H1 (cell line): ENCODE results near the gene PLEKHM3. TPM values are rescaled to one million over a fixed set of nuclear protein-coding genes. Genes with fewer than 3 reads are reported as not detected.

Experiments used
- CTCF ChIA-PET: fragments of 300-600 bp; sonication (Branson Sonifier 250); formaldehyde crosslinking; loops from one replicate; lab custom pipeline; 2021; ENCODE audit not compliant: partially characterized antibody; lab: Charles Lee
- POLR2A ChIA-PET: fragments of 300-600 bp; sonication (Branson Sonifier 250); formaldehyde crosslinking; loops from one replicate; lab custom pipeline; 2021; ENCODE audit warnings: inconsistent platforms; ENCODE audit not compliant: partially characterized antibody; lab: Charles Lee
- DNase-seq, 2 experiments: peaks; one replicate each; pipeline versions ENCODE4 v3.0.0 to v3.0.0-alpha.2; 2010 to 2022; ENCODE audit warnings: low spot score in 2 of 2, low read depth in 1 of 2, mixed read lengths in 1 of 2
- FAIRE-seq: peaks from 2 replicates; lab custom pipeline; 2011; peaks lifted over from hg19 to GRCh38; lab: Jason Lieb, UNC
- H2AFZ ChIP-seq: 2 replicates; pipeline ENCODE4 v1.8.1; 2012; ENCODE audit warnings: low read length, inconsistent platforms
- H2AK5ac ChIP-seq: 2 replicates; pipeline ENCODE4 v1.6.1; 2013; ENCODE audit warnings: low read depth, low read length
- H2BK120ac ChIP-seq: replicated peaks from 2 replicates; pipeline ENCODE3; 2013; ENCODE audit warnings: low read depth, low read length, inconsistent platforms
- H2BK12ac ChIP-seq: 2 replicates; pipeline ENCODE4 v1.6.1; 2013; ENCODE audit warnings: low read depth, low read length
- H2BK15ac ChIP-seq: 2 replicates; pipeline ENCODE4 v1.6.1; 2013; ENCODE audit warnings: low read length
- H2BK20ac ChIP-seq: 2 replicates; pipeline ENCODE4 v1.6.1; 2013; ENCODE audit warnings: low read length
- H2BK5ac ChIP-seq: 2 replicates; pipeline ENCODE4 v1.6.1; 2013; ENCODE audit warnings: low read depth, low read length
- H3K14ac ChIP-seq: 2 replicates; pipeline ENCODE4 v1.6.1; 2013; ENCODE audit warnings: inconsistent platforms; ENCODE audit not compliant: insufficient read length
- H3K18ac ChIP-seq: 2 replicates; pipeline ENCODE4 v1.6.1; 2013; ENCODE audit warnings: low read length; ENCODE audit errors: extremely low read depth
- H3K23ac ChIP-seq: 2 replicates; pipeline ENCODE4 v1.6.1; 2013; ENCODE audit warnings: inconsistent platforms; ENCODE audit not compliant: insufficient read length
- H3K23me2 ChIP-seq: 2 replicates; pipeline ENCODE4 v1.6.1; 2013; ENCODE audit warnings: low read depth, low read length
- H3K27ac ChIP-seq: 2 replicates; pipeline ENCODE4 v1.6.1; 2011; ENCODE audit warnings: low read depth, low read length, inconsistent platforms
- H3K27me3 ChIP-seq, 4 experiments: replicated peaks in 1 of 4; 1 replicate in 1 of 4; 2 replicates in 3 of 4; pipeline versions ENCODE4 v1.6.1 to v1.8.1; 2011 to 2013; ENCODE audit warnings: low read length in 3 of 4, mild to moderate bottlenecking in 3 of 4, inconsistent platforms in 2 of 4, mixed read lengths in 2 of 4, moderate library complexity in 1 of 4; ENCODE audit not compliant: control insufficient read depth in 3 of 4, insufficient read depth in 3 of 4; ENCODE audit errors: extremely low read depth in 1 of 4
- H3K36me3 ChIP-seq, 4 experiments: 2 replicates each; pipeline versions ENCODE4 v1.6.1 to v1.8.1; 2011 to 2013; ENCODE audit warnings: mild to moderate bottlenecking in 4 of 4, low read length in 3 of 4, moderate library complexity in 2 of 4, control low read depth in 1 of 4, inconsistent platforms in 1 of 4; ENCODE audit not compliant: insufficient read depth in 4 of 4, control insufficient read depth in 2 of 4
- H3K4ac ChIP-seq: replicated peaks from 2 replicates; pipeline ENCODE3; 2013; ENCODE audit warnings: low read length, low read depth, mixed read lengths, inconsistent platforms; ENCODE audit not compliant: insufficient read length
- H3K4me1 ChIP-seq, 4 experiments: replicated peaks in 1 of 4; 1 replicate in 1 of 4; 2 replicates in 3 of 4; pipeline versions ENCODE4 v1.6.1 to v1.8.1; 2011 to 2013; ENCODE audit warnings: low read length in 3 of 4, inconsistent platforms in 2 of 4, mixed read lengths in 1 of 4; ENCODE audit not compliant: insufficient read depth in 4 of 4, control insufficient read depth in 3 of 4
- H3K4me2 ChIP-seq, 2 experiments: 2 replicates each; pipeline versions ENCODE4 v1.6.1 to v1.8.1; 2011 to 2013; ENCODE audit warnings: low read depth in 2 of 2, low read length in 2 of 2, control low read depth in 1 of 2, inconsistent platforms in 1 of 2, mild to moderate bottlenecking in 1 of 2; ENCODE audit not compliant: insufficient read depth in 1 of 2
- H3K4me3 ChIP-seq, 4 experiments: fragments of 200-600, 300-600 bp in 1 of 4; sonication (generic), shearing (Covaris generic), sonication (Bioruptor Twin) in 1 of 4; 2 replicates each; pipeline versions ENCODE4 v1.5.1 to v1.8.1; 2011 to 2016; ENCODE audit warnings: low read length in 4 of 4, low read depth in 3 of 4, control low read depth in 2 of 4, inconsistent platforms in 2 of 4, mild to moderate bottlenecking in 2 of 4, mixed read lengths in 1 of 4, moderate library complexity in 1 of 4; ENCODE audit not compliant: insufficient read depth in 2 of 4; ENCODE audit errors: extremely low read depth in 1 of 4
- H3K56ac ChIP-seq: replicated peaks from 2 replicates; pipeline ENCODE3; 2013; ENCODE audit warnings: low read depth, mild to moderate bottlenecking, mixed read lengths, low read length, inconsistent platforms; ENCODE audit not compliant: insufficient read length
- H3K79me1 ChIP-seq: 2 replicates; pipeline ENCODE4 v1.6.1; 2013; ENCODE audit warnings: low read depth, low read length, control low read depth
- H3K79me2 ChIP-seq, 2 experiments: 2 replicates each; pipeline versions ENCODE4 v1.6.1 to v1.8.1; 2012 to 2013; ENCODE audit warnings: low read length in 2 of 2, mild to moderate bottlenecking in 2 of 2, inconsistent platforms in 1 of 2; ENCODE audit not compliant: insufficient read depth in 2 of 2, control insufficient read depth in 1 of 2
- H3K9ac ChIP-seq, 4 experiments: replicated peaks in 1 of 4; 1 replicate in 1 of 4; 2 replicates in 3 of 4; pipeline versions ENCODE4 v1.6.1 to v1.8.1; 2011 to 2013; ENCODE audit warnings: low read depth in 3 of 4, low read length in 3 of 4, control low read depth in 2 of 4, mild to moderate bottlenecking in 2 of 4, moderate library complexity in 2 of 4, inconsistent platforms in 1 of 4; ENCODE audit errors: extremely low read depth in 1 of 4
- H3K9me3 ChIP-seq, 2 experiments: 2 replicates each; pipeline versions ENCODE4 v1.6.1 to v1.8.1; 2012 to 2013; ENCODE audit warnings: mild to moderate bottlenecking in 2 of 2, moderate library complexity in 2 of 2, control low read depth in 1 of 2, inconsistent platforms in 1 of 2, low read depth in 1 of 2, low read length in 1 of 2, mixed read lengths in 1 of 2; ENCODE audit not compliant: insufficient read depth in 2 of 2
- H4K20me1 ChIP-seq, 2 experiments: replicated peaks in 1 of 2; 2 replicates each; pipeline versions ENCODE3 to v1.8.1; 2011 to 2013; ENCODE audit warnings: inconsistent platforms in 2 of 2, low read length in 2 of 2, mild to moderate bottlenecking in 1 of 2; ENCODE audit not compliant: insufficient read depth in 2 of 2, control insufficient read depth in 1 of 2
- H4K5ac ChIP-seq: 2 replicates; pipeline ENCODE4 v1.6.1; 2013; ENCODE audit warnings: low read length, low read depth, mixed read lengths, inconsistent platforms; ENCODE audit not compliant: insufficient read length
- H4K8ac ChIP-seq: 2 replicates; pipeline ENCODE4 v1.8.0; 2013; ENCODE audit warnings: mild to moderate bottlenecking, moderate library complexity, low read length, inconsistent platforms; ENCODE audit not compliant: insufficient read depth; ENCODE audit errors: extremely low read depth
- H4K91ac ChIP-seq: replicated peaks from 2 replicates; pipeline ENCODE3; 2013; ENCODE audit warnings: low read length, mixed read lengths, inconsistent platforms; ENCODE audit not compliant: insufficient read length
- ATF2 ChIP-seq: IDR thresholded peaks from 2 replicates; pipeline ENCODE4 v1.6.1; 2012; ENCODE audit warnings: low read length, inconsistent platforms
- CTCF ChIP-seq, 3 experiments: IDR thresholded peaks; 1 replicate in 2 of 3; 2 replicates in 1 of 3; pipeline versions ENCODE4 v1.5.1 to v1.6.1; 2011; ENCODE audit warnings: low read length in 3 of 3, mild to moderate bottlenecking in 3 of 3, inconsistent platforms in 2 of 3, low read depth in 1 of 3, moderate library complexity in 1 of 3; ENCODE audit not compliant: insufficient read depth in 1 of 3; ENCODE audit errors: control extremely low read depth in 1 of 3
- NRF1 ChIP-seq: IDR thresholded peaks from 2 replicates; pipeline ENCODE4 v1.6.1; 2011; ENCODE audit warnings: mild to moderate bottlenecking, low read depth, low read length, improper control_type of control experiment
- RAD21 ChIP-seq, 2 experiments: IDR thresholded peaks in 1 of 2; conservative IDR thresholded peaks in 1 of 2; 2 replicates each; pipeline ENCODE4 v1.6.1; 2011; ENCODE audit warnings: low read depth in 2 of 2, low read length in 2 of 2, improper control_type of control experiment in 1 of 2, inconsistent platforms in 1 of 2, mild to moderate bottlenecking in 1 of 2, moderate library complexity in 1 of 2
- SIN3A ChIP-seq, 2 experiments: IDR thresholded peaks in 1 of 2; conservative IDR thresholded peaks in 1 of 2; 2 replicates each; pipeline ENCODE4 v1.6.1; 2011 to 2012; ENCODE audit warnings: low read length in 2 of 2, improper control_type of control experiment in 1 of 2, low read depth in 1 of 2, mild to moderate bottlenecking in 1 of 2
- ZNF274 ChIP-seq: IDR thresholded peaks from 2 replicates; pipeline ENCODE4 v1.7.0; 2012; ENCODE audit warnings: low read length, borderline replicate concordance; ENCODE audit errors: extremely low read depth
- WGBS, 2 experiments: shearing (Covaris generic) in 1 of 2; methylation state at CpG; one replicate each; pipeline versions ENCODE4 v1.1.6 to v1.1.7; 2013 to 2015; ENCODE audit warnings: low lambda C conversion rate in 2 of 2, mixed read lengths in 2 of 2, inconsistent platforms in 1 of 2, low coverage in 1 of 2, missing lambda C conversion rate in 1 of 2; ENCODE audit not compliant: insufficient replicate concordance in 2 of 2, insufficient coverage in 1 of 2, insufficient read length in 1 of 2; ENCODE audit errors: extremely low coverage in 1 of 2, missing lambda C conversion rate in 1 of 2; 5-methylcytosine and 5-hydroxymethylcytosine counted together
- polyA plus RNA-seq, 7 experiments: library from polyadenylated mRNA; depleted of rRNA in 3 of 7; stranded (reverse) in 5 of 7; unstranded in 2 of 7; fragments of >200 nt in 5 of 7; fragments of 200-250 nt in 2 of 7; gene quantifications; 1 replicate in 5 of 7; 2 replicates in 1 of 7; 4 replicates in 1 of 7; pipeline versions ENCODE4 v1.2.1 to v1.2.3, GENCODE V29; 2011 to 2013; ENCODE audit warnings: missing spikeins in 2 of 7, mixed read lengths in 2 of 7
- total RNA-seq: library from RNA; stranded (reverse); fragmentation: NEBNext Ultra II Directional; extraction: Animal tissue kit (Norgen Biotek cat#: 25700); gene quantifications from 2 replicates; pipeline ENCODE4 v1.2.1, GENCODE V29; 2021

PLEKHM3 gene
- total and polyA plus RNA-seq, 2 of the 8 experiments (the other 6 are each of a cell fraction or from before 2014, with no cell fraction given) = 2.3 to 5.8 TPM

DNA sequence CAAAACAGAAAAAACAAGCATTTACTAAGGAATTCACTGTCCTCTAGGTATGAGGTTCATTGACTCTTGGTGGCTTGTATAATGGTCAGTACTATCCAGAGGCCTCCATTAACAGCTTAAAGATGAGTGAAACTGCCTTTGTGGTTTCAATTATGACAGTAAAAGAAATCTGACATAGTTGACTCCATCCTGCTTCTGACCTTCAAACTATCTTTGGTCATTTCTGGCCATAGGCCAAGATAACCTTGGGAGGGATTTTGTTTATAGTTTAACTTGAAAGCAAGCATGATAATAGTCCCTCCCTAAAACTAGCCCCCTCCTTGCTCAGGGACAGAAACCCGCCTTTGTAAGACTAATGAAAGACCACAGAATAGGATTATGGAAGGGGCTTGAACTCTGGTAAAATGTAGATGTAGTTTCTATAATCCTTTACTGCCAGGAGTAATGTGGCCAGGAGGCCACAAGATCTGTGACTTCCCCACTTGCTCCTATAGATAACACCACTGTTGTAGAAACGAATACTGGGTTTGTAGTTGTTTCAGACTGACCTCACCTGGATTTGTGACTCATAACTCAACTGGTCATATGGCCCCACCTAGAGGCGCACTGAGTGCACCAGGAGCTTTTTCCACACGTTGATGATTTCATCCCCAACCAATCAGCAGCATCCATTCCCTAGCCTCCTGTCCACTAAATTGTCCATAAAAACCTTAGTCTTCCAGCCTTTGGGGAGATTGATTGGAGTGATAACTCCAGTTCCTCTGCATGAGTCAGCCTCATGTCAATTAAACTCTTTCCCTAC lies 8.6 kb upstream of the PLEKHM3 start:
- no peak overlapping the region for H4K91ac ChIP-seq
- peaks cover 0 to 4% of the 10 kb centered on the region in 2 experiments; a peak in 2 of 4 replicates for H3K9me3 ChIP-seq
- no peaks in the 10 kb centered on the region for H3K36me3 ChIP-seq
- H2BK15ac ChIP-seq = no peak overlapping the region
- ChIA-PET POLR2A (interaction anchor here (0.7 to 1.7 kb wide), 4 partner anchors 8 to 408 kb away, joined by 3 read pairs; partner anchors contain the start of gene PLEKHM3), CTCF (interaction anchor here (0.5 to 8.2 kb wide), 38 partner anchors 8 to 409 kb away, joined by 3 to 70 read pairs (median 4); partner anchors contain the start of genes METTL21A and PLEKHM3)
- no peak overlapping the region for H2BK120ac ChIP-seq
- no peaks in the 10 kb centered on the region for H3K23me2 ChIP-seq
- H4K8ac ChIP-seq = no peak overlapping the region
- H2BK5ac ChIP-seq = no peak overlapping the region
- no peak overlapping the region for H2BK12ac ChIP-seq
- H3K79me2 ChIP-seq = no peaks in the 10 kb centered on the region
- H4K5ac ChIP-seq = no peak overlapping the region
- no peak overlapping the region for H3K56ac ChIP-seq
- H3K4ac ChIP-seq = no peak overlapping the region
- H3K9ac ChIP-seq = no peak overlapping the region
- no peaks in the 10 kb centered on the region for H4K20me1 ChIP-seq
- H2AK5ac ChIP-seq = no peak overlapping the region
- no peak overlapping the region for H3K4me2 ChIP-seq
- no peak overlapping the region for H3K4me3 ChIP-seq
- H3K27me3 ChIP-seq = no peaks in the 10 kb centered on the region
- H2BK20ac ChIP-seq = no peak overlapping the region
- no peak overlapping the region for H2AFZ ChIP-seq
- peak; percentile 90 for FAIRE-seq
- no peak overlapping the region for H3K27ac ChIP-seq
- H3K4me1 ChIP-seq = no peaks in the 10 kb centered on the region
- H3K79me1 ChIP-seq = no peaks in the 10 kb centered on the region
- H3K18ac ChIP-seq = no peak overlapping the region
- DNase-seq = peak in 1 of 2 experiments; percentile 55
- 77% methylated on average over 4 of the region's 4 CpGs; no CpG with 5 or more reads in 1 of the 2 experiments for WGBS, 2 experiments
- no peak overlapping the region for H3K14ac ChIP-seq
- no peak overlapping the region for H3K23ac ChIP-seq
- TF ChIP-seq CTCF (IDR thresholded peaks at IDR 0.05; ENCODE audit: control extremely low read depth in 1 of 3, insufficient read depth in 1 of 3, low read depth in 1 of 3, low read length in 3 of 3) (peak; percentile 47 to 83 (median 67)), ATF2 (peak; percentile 98), ZNF274 (no peak), SIN3A (conservative IDR thresholded peaks at IDR 0.05 in 1 of 2, IDR thresholded peaks at IDR 0.05 in 1 of 2; ENCODE audit: low read depth in 1 of 2, low read length in 2 of 2) (no peak), NRF1 (no peak), RAD21 (IDR thresholded peaks at IDR 0.05 in 1 of 2, conservative IDR thresholded peaks at IDR 0.05 in 1 of 2; ENCODE audit: low read depth in 2 of 2, low read length in 2 of 2) (peak; percentile 91 to 93)
